SU-DHL-6 (cell line): Measurements from ENCODE around the gene CDH23.

Source experiments
- EZH2phosphoT487 ChIP-seq: fragments of 200-600 bp; sonication (generic), shearing (Covaris generic); conservative IDR thresholded peaks from 2 replicates; pipeline ENCODE4 v1.6.1; 2018; ENCODE audit warnings: mild to moderate bottlenecking, antibody characterized with exemption, low read length, moderate library complexity, mixed read lengths
- TF ChIP-seq, protein P1 (sequence below): fragments of 200-600 bp; sonication (generic); IDR thresholded peaks from one replicate; pipeline ENCODE4 v1.5.1; 2017; ENCODE audit warnings: antibody characterized with exemption, mild to moderate bottlenecking, low read length, moderate library complexity; ENCODE audit not compliant: insufficient read depth, poor library complexity, severe bottlenecking

DNA sequence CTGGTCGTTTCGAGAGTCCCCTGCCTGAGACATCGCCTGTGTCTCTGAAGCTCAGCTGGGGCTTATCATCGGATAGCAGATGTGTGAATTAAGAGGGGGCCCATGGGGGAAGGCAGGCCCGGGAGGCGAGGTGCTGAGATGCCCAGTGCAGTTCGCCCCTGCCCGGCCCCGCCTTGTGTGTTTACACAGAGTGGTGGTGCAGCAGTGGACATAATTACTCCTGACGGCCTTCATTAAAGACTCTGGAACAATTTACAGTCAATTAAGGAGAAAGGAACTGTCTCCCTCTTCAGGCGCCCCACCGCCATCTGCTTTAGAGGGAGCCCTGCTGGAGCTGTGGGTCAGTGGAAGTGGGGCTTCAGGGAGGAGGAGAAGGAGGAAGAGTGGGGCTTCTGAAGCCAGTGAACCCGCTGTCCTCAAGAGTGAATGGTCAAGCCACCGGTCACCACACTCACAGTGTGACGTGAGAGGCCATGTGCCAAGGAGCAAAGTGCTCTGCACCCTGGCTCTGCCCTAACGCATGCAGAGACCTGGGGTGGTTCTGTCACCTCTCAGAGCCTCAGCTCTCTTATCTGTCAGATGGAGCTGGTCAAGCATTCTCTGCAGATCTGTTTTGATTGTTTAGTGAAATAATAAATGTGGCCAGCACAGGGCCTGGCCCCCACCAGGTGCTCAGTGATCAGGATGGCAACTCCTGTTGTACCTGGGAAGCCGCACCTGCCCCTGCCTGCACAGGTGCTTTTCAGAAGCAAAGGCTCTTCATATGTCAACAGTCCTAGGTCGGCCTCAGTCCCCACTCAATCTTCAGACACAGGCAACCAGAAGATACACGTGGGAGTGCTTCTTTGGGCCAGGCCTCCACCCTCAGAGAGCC is 65.6 kb downstream of the CDH23 start:
- TF ChIP-seq, protein P1, sequence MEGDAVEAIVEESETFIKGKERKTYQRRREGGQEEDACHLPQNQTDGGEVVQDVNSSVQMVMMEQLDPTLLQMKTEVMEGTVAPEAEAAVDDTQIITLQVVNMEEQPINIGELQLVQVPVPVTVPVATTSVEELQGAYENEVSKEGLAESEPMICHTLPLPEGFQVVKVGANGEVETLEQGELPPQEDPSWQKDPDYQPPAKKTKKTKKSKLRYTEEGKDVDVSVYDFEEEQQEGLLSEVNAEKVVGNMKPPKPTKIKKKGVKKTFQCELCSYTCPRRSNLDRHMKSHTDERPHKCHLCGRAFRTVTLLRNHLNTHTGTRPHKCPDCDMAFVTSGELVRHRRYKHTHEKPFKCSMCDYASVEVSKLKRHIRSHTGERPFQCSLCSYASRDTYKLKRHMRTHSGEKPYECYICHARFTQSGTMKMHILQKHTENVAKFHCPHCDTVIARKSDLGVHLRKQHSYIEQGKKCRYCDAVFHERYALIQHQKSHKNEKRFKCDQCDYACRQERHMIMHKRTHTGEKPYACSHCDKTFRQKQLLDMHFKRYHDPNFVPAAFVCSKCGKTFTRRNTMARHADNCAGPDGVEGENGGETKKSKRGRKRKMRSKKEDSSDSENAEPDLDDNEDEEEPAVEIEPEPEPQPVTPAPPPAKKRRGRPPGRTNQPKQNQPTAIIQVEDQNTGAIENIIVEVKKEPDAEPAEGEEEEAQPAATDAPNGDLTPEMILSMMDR, result no peak
- TF ChIP-seq EZH2phosphoT487, result no peak
